GM13977 (cell line): ENCODE measurements around the gene GUK1.

ENCODE experiments used
- DNase-seq: peaks from one replicate; pipeline ENCODE4 v3.0.0; 2012; ENCODE audit warnings: low spot score
- CTCF ChIP-seq: IDR thresholded peaks from 2 replicates; pipeline ENCODE4 v1.5.1; 2012; ENCODE audit warnings: mild to moderate bottlenecking, control low read depth; ENCODE audit not compliant: insufficient read depth; ENCODE audit errors: extremely low read depth, missing control alignments
- in situ Hi-C: fragments of 300-500 bp; cut with MboI; formaldehyde crosslinking; loops from one replicate; pipeline ENCODE4 v1.12.0; 2022; ENCODE audit warnings: low sequenced_read_pairs, low pct_unique_long_range_greater_than_20kb, mixed read lengths, inconsistent platforms; ENCODE audit not compliant: unreplicated experiment

The GUK1 gene

GRCh38 chr1:228139931-228140723, at the start of gene GUK1:
TSS of gene GUK1 (plus strand) at chr1:228140279. CDS start at chr1:228140303, 24 bp downstream.
- in situ Hi-C loops = no loop called here
- peak; percentile 99 for DNase-seq
- TF ChIP-seq CTCF = peak; percentile 10

GRCh38 chr1:228090613-228091081, 49.4 kb upstream of the GUK1 start:
- TF ChIP-seq CTCF = no peak
- in situ Hi-C loops = no loop called here
- DNase-seq = no peak

GRCh38 chr1:228091084-228091483, 49.0 kb upstream of the GUK1 start:
- in situ Hi-C loops = no loop called here
- TF ChIP-seq CTCF = no peak
- no peak for DNase-seq

GRCh38 chr1:228092342-228093049, 47.6 kb upstream of the GUK1 start:
- in situ Hi-C loops = no loop called here
- no peak for TF ChIP-seq CTCF
- no peak for DNase-seq

GRCh38 chr1:228093050-228093906, 46.8 kb upstream of the GUK1 start:
- no peak for TF ChIP-seq CTCF
- in situ Hi-C loops = no loop called here
- no peak for DNase-seq

GRCh38 chr1:228094432-228095016, 45.6 kb upstream of the GUK1 start:
- in situ Hi-C loops = no loop called here
- no peak for TF ChIP-seq CTCF
- DNase-seq = no peak
